NT2/D1 (cell line): Measurements from ENCODE around the gene NAA10.

Experiments
- SUZ12 ChIP-seq: IDR thresholded peaks from 2 replicates; pipeline ENCODE4 v1.6.1; 2011; ENCODE audit not compliant: insufficient read length, insufficient read depth; ENCODE audit errors: extremely low read depth
- YY1 ChIP-seq: IDR thresholded peaks from 2 replicates; pipeline ENCODE4 v1.6.1; 2011; ENCODE audit not compliant: insufficient read length, insufficient read depth
- ZNF274 ChIP-seq: IDR thresholded peaks from 2 replicates; pipeline ENCODE4 v1.6.1; 2011; ENCODE audit warnings: mild to moderate bottlenecking, low read depth, low read length

DNA sequence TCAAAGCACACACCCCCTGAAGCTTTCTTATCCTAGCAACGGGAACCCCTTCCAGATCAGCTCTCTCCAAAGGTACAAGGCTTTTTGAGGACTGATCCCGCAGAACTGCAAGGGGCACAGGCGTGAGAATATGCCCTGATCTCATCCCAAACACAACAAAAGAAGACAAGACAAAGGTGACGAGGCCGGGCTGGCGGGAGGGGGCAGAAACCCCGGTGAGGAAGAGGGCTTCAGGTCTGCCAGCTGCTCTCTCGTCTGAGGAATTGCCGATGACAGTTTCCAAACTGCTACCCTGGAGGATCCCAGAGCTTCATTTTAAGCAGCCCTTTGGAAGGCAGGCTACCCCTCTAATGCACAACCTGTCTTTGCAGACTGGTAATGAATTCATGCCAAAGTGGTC lies 33.4 kb upstream of the NAA10 start:
- TF ChIP-seq YY1 (no peak), ZNF274 (no peak), SUZ12 (no peak)
